IMR-90 (cell line): ENCODE measurements around the gene EXOC6B. TPM values are rescaled to one million over a fixed set of nuclear protein-coding genes. Genes with fewer than 3 reads are reported as not detected.

ENCODE experiments used
- ATAC-seq: fragments of 200-7000 bp; cut with Tn5 transposase; 2 replicates; pipeline ENCODE4 v1.9.1; 2020; ENCODE audit warnings: low read depth, mild to moderate bottlenecking, moderate library complexity
- BruUV-seq: library from RNA; stranded (reverse); fragments of 400-500 nt; replicated peaks from 2 replicates; lab custom pipeline; 2021; lab: Mats Ljungman, UMichigan
- CTCF ChIA-PET: fragments of 300-600 bp; formaldehyde crosslinking; extraction: SDS; loops from one replicate; lab custom pipeline; 2021; ENCODE audit warnings: antibody characterized with exemption; lab: Yijun Ruan, JAX
- POLR2A ChIA-PET: fragments of 300-600 bp; sonication (Branson Sonifier 250); formaldehyde crosslinking; loops from one replicate; lab custom pipeline; 2022; ENCODE audit warnings: antibody characterized with exemption; ENCODE audit not compliant: unreplicated experiment; lab: Charles Lee
- DNase-seq: peaks from one replicate; pipeline ENCODE4 v3.0.0; 2013
- H2AFZ ChIP-seq: replicated peaks from 2 replicates; pipeline ENCODE3; 2013; ENCODE audit warnings: low read length, mild to moderate bottlenecking; ENCODE audit not compliant: poor library complexity
- H2AK5ac ChIP-seq: 2 replicates; pipeline ENCODE4 v1.6.1; 2013; ENCODE audit warnings: low read depth, low read length, inconsistent platforms
- H2AK9ac ChIP-seq: replicated peaks from 2 replicates; pipeline ENCODE3; 2013; ENCODE audit warnings: mild to moderate bottlenecking, low read depth, low read length, moderate library complexity; ENCODE audit not compliant: poor library complexity
- H2BK120ac ChIP-seq: 2 replicates; pipeline ENCODE4 v1.6.1; 2013; ENCODE audit warnings: low read depth, low read length, inconsistent platforms
- H2BK15ac ChIP-seq: 3 replicates; pipeline ENCODE4 v1.6.1; 2013; ENCODE audit warnings: low read depth, low read length, inconsistent platforms
- H2BK20ac ChIP-seq: 2 replicates; pipeline ENCODE4 v1.6.1; 2013; ENCODE audit warnings: low read depth, mild to moderate bottlenecking, inconsistent platforms, low read length, moderate library complexity
- H2BK5ac ChIP-seq: 2 replicates; pipeline ENCODE4 v1.6.1; 2013; ENCODE audit warnings: mild to moderate bottlenecking, low read depth, low read length, inconsistent platforms; ENCODE audit not compliant: poor library complexity, severe bottlenecking
- H3K14ac ChIP-seq: replicated peaks from 2 replicates; pipeline ENCODE4 v1.6.1; 2013; ENCODE audit warnings: low read depth, low read length, inconsistent platforms
- H3K18ac ChIP-seq: 2 replicates; pipeline ENCODE4 v1.6.1; 2013; ENCODE audit warnings: low read depth, low read length, control low read depth
- H3K23ac ChIP-seq: 2 replicates; pipeline ENCODE4 v1.6.1; 2013; ENCODE audit warnings: low read depth, low read length, inconsistent platforms
- H3K27ac ChIP-seq: 2 replicates; pipeline ENCODE4 v1.5.1; 2013; ENCODE audit warnings: mild to moderate bottlenecking, control low read depth, low read length; ENCODE audit not compliant: insufficient read depth
- H3K27me3 ChIP-seq: 2 replicates; pipeline ENCODE4 v1.6.1; 2013; ENCODE audit warnings: low read length; ENCODE audit not compliant: control insufficient read depth, insufficient read depth
- H3K36me3 ChIP-seq: 2 replicates; pipeline ENCODE4 v1.6.1; 2013; ENCODE audit warnings: low read length, mixed read lengths; ENCODE audit not compliant: control insufficient read depth, insufficient read depth
- H3K4ac ChIP-seq: 2 replicates; pipeline ENCODE4 v1.6.1; 2013; ENCODE audit warnings: low read depth, low read length, inconsistent platforms
- H3K4me1 ChIP-seq: 2 replicates; pipeline ENCODE4 v1.6.1; 2013; ENCODE audit warnings: low read length, mixed read lengths; ENCODE audit not compliant: control insufficient read depth, insufficient read depth
- H3K4me2 ChIP-seq: 2 replicates; pipeline ENCODE4 v1.6.1; 2013; ENCODE audit warnings: low read depth, mild to moderate bottlenecking, control low read depth, low read length, moderate library complexity
- H3K4me3 ChIP-seq: 2 replicates; pipeline ENCODE4 v1.5.1; 2013; ENCODE audit warnings: low read depth, mild to moderate bottlenecking, control low read depth, low read length, moderate library complexity; ENCODE audit not compliant: insufficient read depth
- H3K56ac ChIP-seq: 2 replicates; pipeline ENCODE4 v1.6.1; 2013; ENCODE audit warnings: low read length, inconsistent platforms; ENCODE audit not compliant: insufficient read depth; ENCODE audit errors: extremely low read depth
- H3K79me1 ChIP-seq, 2 experiments: 2 replicates each; pipeline ENCODE4 v1.6.1; 2013; ENCODE audit warnings: low read length in 2 of 2, inconsistent platforms in 1 of 2, low read depth in 1 of 2
- H3K9ac ChIP-seq: 2 replicates; pipeline ENCODE4 v1.6.1; 2013; ENCODE audit warnings: low read depth, low read length, control low read depth
- H3K9me1 ChIP-seq: 2 replicates; pipeline ENCODE4 v1.6.1; 2013; ENCODE audit warnings: low read length, inconsistent platforms; ENCODE audit not compliant: insufficient read depth
- H3K9me3 ChIP-seq: 2 replicates; pipeline ENCODE4 v1.6.1; 2013; ENCODE audit warnings: low read length; ENCODE audit not compliant: control insufficient read depth, insufficient read depth
- H4K20me1 ChIP-seq: 2 replicates; pipeline ENCODE4 v1.6.1; 2013; ENCODE audit warnings: low read length, inconsistent platforms; ENCODE audit not compliant: insufficient read depth
- H4K5ac ChIP-seq: 2 replicates; pipeline ENCODE4 v1.6.1; 2013; ENCODE audit warnings: mild to moderate bottlenecking, low read depth, low read length, control low read depth
- H4K8ac ChIP-seq, 2 experiments: 2 replicates each; pipeline ENCODE4 v1.6.1; 2013; ENCODE audit warnings: low read depth in 2 of 2, low read length in 2 of 2, control low read depth in 1 of 2, inconsistent platforms in 1 of 2
- H4K91ac ChIP-seq: 2 replicates; pipeline ENCODE4 v1.6.1; 2013; ENCODE audit warnings: low read depth, low read length, inconsistent platforms; ENCODE audit not compliant: insufficient read depth
- CTCF ChIP-seq: conservative IDR thresholded peaks from 2 replicates; pipeline ENCODE4 v1.5.1; 2012; ENCODE audit warnings: mild to moderate bottlenecking, low read depth, low read length, improper control_type of control experiment
- FOS ChIP-seq: fragments of 150-350 bp; IDR thresholded peaks from 2 replicates; pipeline ENCODE4 v1.6.1; 2016; ENCODE audit warnings: low read depth, low read length
- MAZ ChIP-seq: IDR thresholded peaks from 2 replicates; pipeline ENCODE4 v1.6.1; 2012; ENCODE audit warnings: low read depth, mild to moderate bottlenecking, low read length, improper control_type of control experiment, moderate library complexity, borderline replicate concordance
- POLR2A ChIP-seq: IDR thresholded peaks from 2 replicates; pipeline ENCODE4 v1.6.1; 2012; ENCODE audit warnings: mild to moderate bottlenecking, low read depth, low read length
- RAD21 ChIP-seq: IDR thresholded peaks from 2 replicates; pipeline ENCODE4 v1.6.1; 2012; ENCODE audit warnings: low read length, improper control_type of control experiment
- RCOR1 ChIP-seq: IDR thresholded peaks from 2 replicates; pipeline ENCODE4 v1.6.1; 2012; ENCODE audit warnings: mild to moderate bottlenecking, low read length, improper control_type of control experiment; ENCODE audit not compliant: insufficient replicate concordance
- SMC3 ChIP-seq: fragments of 150-350 bp; IDR thresholded peaks from 2 replicates; pipeline ENCODE4 v1.6.1; 2016; ENCODE audit warnings: low read depth, mild to moderate bottlenecking, antibody characterized with exemption, low read length, moderate library complexity
- WGBS, 2 experiments: methylation state at CpG; one replicate each; pipeline versions ENCODE4 v1.1.5 to v1.1.7; 2013; ENCODE audit warnings: missing lambda C conversion rate in 2 of 2; ENCODE audit not compliant: insufficient read length in 1 of 2; ENCODE audit errors: extremely low coverage in 2 of 2; 5-methylcytosine and 5-hydroxymethylcytosine counted together
- dilution Hi-C: fragments of 300-500 bp; cut with HindIII; formaldehyde crosslinking; loops from one replicate; pipeline ENCODE4 v1.14.3; 2018; ENCODE audit warnings: low sequenced_read_pairs; ENCODE audit not compliant: unreplicated experiment
- in situ Hi-C: fragments of 300-500 bp; cut with MboI; formaldehyde crosslinking; loops from 3 replicates; pipeline ENCODE4 v1.14.3; 2019; ENCODE audit warnings: low sequenced_read_pairs, inconsistent platforms, mixed read lengths
- intact Hi-C: fragments of 100-400 bp; cut with micrococcal nuclease; formaldehyde crosslinking; loops from 2 replicates; pipeline ENCODE4 v1.10.0; 2022
- polyA plus RNA-seq, 3 experiments: library from polyadenylated mRNA; depleted of rRNA; stranded (reverse); fragments of >200 nt; gene quantifications; 2 replicates each; pipeline ENCODE4 v1.2.3, GENCODE V29; 2012; ENCODE audit warnings: low replicate concordance in 1 of 3
- total RNA-seq: library from RNA; depleted of rRNA; stranded (reverse); fragments of >200 nt; gene quantifications from 2 replicates; pipeline ENCODE4 v1.2.3, GENCODE V29; 2012
- TF ChIP-seq, protein P1 (sequence below): fragments of 150-350 bp; IDR thresholded peaks from 2 replicates; pipeline ENCODE4 v1.6.1; 2017; ENCODE audit warnings: mild to moderate bottlenecking, antibody characterized with exemption, low read length, low read depth

The EXOC6B gene
- total and polyA plus RNA-seq, 2 of the 4 experiments (the other 2 are of a cell fraction): 10.2 to 29.4 TPM

- Histone ChIP-seq H3K36me3 (no peaks in the 10 kb centered on the region), H3K56ac (no peak overlapping the region), H2AFZ (no peak overlapping the region), H3K23ac (no peak overlapping the region), H4K8ac (no peak overlapping the region), H2BK20ac (no peak overlapping the region), H2AK5ac (no peak overlapping the region), H3K27me3 (no peaks in the 10 kb centered on the region), H3K18ac (no peak overlapping the region), H2BK120ac (no peak overlapping the region), H3K4me3 (no peak overlapping the region), H3K9me1 (no peaks in the 10 kb centered on the region), H2AK9ac (no peak overlapping the region), H3K9me3 (no peaks in the 10 kb centered on the region), H2BK15ac (no peak overlapping the region), H4K20me1 (no peaks in the 10 kb centered on the region; the same call in none of the 2 replicates), H3K27ac (no peak overlapping the region), H4K91ac (no peak overlapping the region), H3K79me1 (peaks cover 9 to 24% of the 10 kb centered on the region in 2 experiments), H3K4me2 (no peak overlapping the region), H3K4ac (no peak overlapping the region), H3K4me1 (peaks cover 2% of the 10 kb centered on the region; the same call in 1 of the 2 replicates), H3K14ac (no peak overlapping the region), H2BK5ac (no peak overlapping the region), H3K9ac (no peak overlapping the region), H4K5ac (no peak overlapping the region)
- in situ Hi-C loops (no loop called here), intact Hi-C loops (no loop called here), dilution Hi-C loops (no loop called here)
- WGBS, 2 experiments: no CpG with 5 or more reads among the region's 3 CpGs
- ChIA-PET POLR2A (no interaction called here), CTCF (interaction anchor here (0.7 to 2.7 kb wide), 2 partner anchors 80 to 378 kb away, joined by 3 to 10 read pairs; no protein-coding TSS in a partner anchor)
- DNase-seq (no peak), ATAC-seq (no peak)
- no TSS peak for BruUV-seq
- no peak for TF ChIP-seq SMC3
- TF ChIP-seq CTCF: no peak
- no peak for TF ChIP-seq RCOR1
- TF ChIP-seq MAZ: no peak
- TF ChIP-seq, protein P1, sequence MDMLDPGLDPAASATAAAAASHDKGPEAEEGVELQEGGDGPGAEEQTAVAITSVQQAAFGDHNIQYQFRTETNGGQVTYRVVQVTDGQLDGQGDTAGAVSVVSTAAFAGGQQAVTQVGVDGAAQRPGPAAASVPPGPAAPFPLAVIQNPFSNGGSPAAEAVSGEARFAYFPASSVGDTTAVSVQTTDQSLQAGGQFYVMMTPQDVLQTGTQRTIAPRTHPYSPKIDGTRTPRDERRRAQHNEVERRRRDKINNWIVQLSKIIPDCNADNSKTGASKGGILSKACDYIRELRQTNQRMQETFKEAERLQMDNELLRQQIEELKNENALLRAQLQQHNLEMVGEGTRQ: no peak
- TF ChIP-seq POLR2A: no peak
- TF ChIP-seq FOS: no peak
- no peak for TF ChIP-seq RAD21
Measured at GRCh38 chr2:72782520-72782919, 43.3 kb downstream of the EXOC6B start.
